AG09309 (cell line): Measurements from ENCODE around the gene ADGRF1.

ENCODE experiments used
- DNase-seq: peaks from one replicate; pipeline ENCODE4 v3.0.0-alpha.2; 2010; ENCODE audit warnings: low read depth
- H3K4me3 ChIP-seq: 2 replicates; pipeline ENCODE4 v1.5.1; 2011; ENCODE audit warnings: mild to moderate bottlenecking, low read depth, low read length, moderate library complexity; ENCODE audit not compliant: control insufficient read depth
- CTCF ChIP-seq: IDR thresholded peaks from 2 replicates; pipeline ENCODE4 v1.5.1; 2011; ENCODE audit warnings: mild to moderate bottlenecking, low read depth, low read length, inconsistent platforms; ENCODE audit not compliant: insufficient read depth, control insufficient read depth; ENCODE audit errors: missing control alignments

ADGRF1 gene

GRCh38 chr6:46972531-46972930, 69.6 kb downstream of the ADGRF1 start:
- DNase-seq: no peak
- no peak overlapping the region for H3K4me3 ChIP-seq
- TF ChIP-seq CTCF: no peak

- TF ChIP-seq CTCF: no peak
- H3K4me3 ChIP-seq: no peak overlapping the region
- DNase-seq: no peak
These were observed 72.9 kb downstream of the ADGRF1 start for GRCh38 chr6:46969206-46969605.

GRCh38 chr6:46967826-46968349, 74.2 kb downstream of the ADGRF1 start:
- DNase-seq: no peak
- no peak for TF ChIP-seq CTCF
- H3K4me3 ChIP-seq: no peak overlapping the region

GRCh38 chr6:46964716-46965519, 77.2 kb downstream of the ADGRF1 start:
- DNase-seq: no peak
- no peak for TF ChIP-seq CTCF
- H3K4me3 ChIP-seq: no peak overlapping the region

GRCh38 chr6:46963626-46964025, 78.5 kb downstream of the ADGRF1 start:
- no peak overlapping the region for H3K4me3 ChIP-seq
- DNase-seq: no peak

GRCh38 chr6:46963039-46963438, 79.1 kb downstream of the ADGRF1 start:
- TF ChIP-seq CTCF: no peak
- DNase-seq: no peak
- no peak overlapping the region for H3K4me3 ChIP-seq

More at GRCh38 chr6:46963626-46964025, 78.5 kb downstream of the ADGRF1 start:
- no peak for TF ChIP-seq CTCF
